DLD1 (cell line): ENCODE data around the gene L3MBTL1.

Experiments
- in situ Hi-C: cut with HindIII; loops from 2 replicates; pipeline ENCODE4 v1.10.0; 2017; ENCODE audit warnings: low sequenced_read_pairs

L3MBTL1 gene

GRCh38 chr20:43507150-43508080, at the start of gene L3MBTL1:
Gene L3MBTL1, plus strand, starts transcription at chr20:43507697. Its CDS starts 5,807 bp downstream, at chr20:43513504.
- in situ Hi-C loops: no loop called here

GRCh38 chr20:43458422-43458924, 49.0 kb upstream of the L3MBTL1 start:
- in situ Hi-C loops: no loop called here

GRCh38 chr20:43459022-43459942, 48.2 kb upstream of the L3MBTL1 start:
- in situ Hi-C loops: no loop called here

- in situ Hi-C loops: no loop called here
Observed at GRCh38 chr20:43460172-43460829, 47.2 kb upstream of the L3MBTL1 start.

- in situ Hi-C loops: no loop called here
Observed at GRCh38 chr20:43460830-43461200, 46.7 kb upstream of the L3MBTL1 start.

GRCh38 chr20:43461894-43462659, 45.4 kb upstream of the L3MBTL1 start:
- in situ Hi-C loops: no loop called here

- in situ Hi-C loops: no loop called here
Observed at GRCh38 chr20:43462660-43463526, 44.6 kb upstream of the L3MBTL1 start.

- in situ Hi-C loops: no loop called here
Observed at GRCh38 chr20:43463527-43464218, 43.8 kb upstream of the L3MBTL1 start.

- in situ Hi-C loops: no loop called here
Observed at GRCh38 chr20:43464219-43464790, 43.2 kb upstream of the L3MBTL1 start.

GRCh38 chr20:43465625-43465943, 41.9 kb upstream of the L3MBTL1 start:
- in situ Hi-C loops: no loop called here

- in situ Hi-C loops: no loop called here
Observed at GRCh38 chr20:43467589-43467988, 39.9 kb upstream of the L3MBTL1 start.

GRCh38 chr20:43472671-43473380, 34.7 kb upstream of the L3MBTL1 start:
- in situ Hi-C loops: no loop called here

- in situ Hi-C loops: no loop called here
Observed at GRCh38 chr20:43473381-43473704, 34.2 kb upstream of the L3MBTL1 start.

- in situ Hi-C loops: no loop called here
Observed at GRCh38 chr20:43477193-43477592, 30.3 kb upstream of the L3MBTL1 start.

- in situ Hi-C loops: no loop called here
Observed at GRCh38 chr20:43477619-43478018, 29.9 kb upstream of the L3MBTL1 start.

- in situ Hi-C loops: no loop called here
Observed at GRCh38 chr20:43490038-43490437, 17.5 kb upstream of the L3MBTL1 start.

- in situ Hi-C loops: no loop called here
Observed at GRCh38 chr20:43492101-43492500, 15.4 kb upstream of the L3MBTL1 start.

- in situ Hi-C loops: no loop called here
Observed at GRCh38 chr20:43495388-43495787, 12.1 kb upstream of the L3MBTL1 start.
